Activated CD4-positive, alpha-beta memory T cell treated with anti-CD3 and anti-CD28 coated beads, Interleukin-2, amount 10 ng/mL, durations not matched to agents 7 days and 5 days (primary cell): ENCODE results near the gene QPCT. TPM values are rescaled to one million over a fixed set of nuclear protein-coding genes. Genes with fewer than 3 reads are reported as not detected.

Experiments
- CTCF ChIA-PET: fragments of 350-600 bp; sonication (Branson Sonifier 250); formaldehyde crosslinking; loops from one replicate; lab custom pipeline; 2021; ENCODE audit warnings: antibody characterized with exemption, inconsistent platforms; lab: Charles Lee
- POLR2A ChIA-PET: fragments of 350-600 bp; sonication (Branson Sonifier 250); formaldehyde crosslinking; loops from one replicate; lab custom pipeline; 2021; ENCODE audit warnings: antibody characterized with exemption; lab: Charles Lee
- DNase-seq: peaks from one replicate; pipeline ENCODE4 v3.0.0-alpha.2; 2020
- H3K27ac Mint-ChIP-seq: one replicate; pipeline ENCODE4 v1.8.0; 2021; ENCODE audit warnings: mild to moderate bottlenecking, mixed read lengths
- H3K27me3 Mint-ChIP-seq: one replicate; pipeline ENCODE4 v1.8.0; 2021; ENCODE audit warnings: mixed read lengths
- H3K36me3 Mint-ChIP-seq: one replicate; pipeline ENCODE4 v1.8.0; 2021; ENCODE audit warnings: low read depth, mixed read lengths
- H3K4me1 Mint-ChIP-seq: one replicate; pipeline ENCODE4 v1.8.0; 2021; ENCODE audit warnings: mixed read lengths
- H3K4me3 Mint-ChIP-seq: one replicate; pipeline ENCODE4 v1.8.0; 2021; ENCODE audit warnings: mild to moderate bottlenecking, mixed read lengths
- H3K9me3 Mint-ChIP-seq: one replicate; pipeline ENCODE4 v1.8.0; 2021; ENCODE audit warnings: mixed read lengths
- total RNA-seq, 2 experiments: library from RNA; stranded (reverse); gene quantifications; one replicate each; pipeline ENCODE4 v1.2.3, GENCODE V29; 2021

The QPCT gene
- total RNA-seq, 2 experiments from 2014 or later = not detected

DNA sequence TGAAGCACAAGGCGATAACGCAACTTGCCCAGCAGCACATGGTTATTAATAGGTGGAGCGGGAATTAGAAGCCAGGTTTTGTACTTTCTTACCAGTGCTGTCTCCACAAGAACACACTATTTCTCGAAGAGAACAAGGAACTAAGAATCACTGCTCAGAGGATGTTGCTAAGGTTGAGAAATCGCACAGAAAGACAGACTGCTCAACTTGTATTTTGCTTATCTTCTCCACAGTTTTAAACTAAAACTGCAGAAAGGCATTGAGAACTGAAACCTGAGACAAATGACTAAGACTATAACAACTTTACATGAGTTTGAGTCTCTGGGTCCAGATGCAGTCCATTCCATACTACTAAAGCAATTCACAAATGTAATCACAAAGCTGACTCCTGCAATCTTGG, 26.0 kb upstream of the QPCT start:
- H3K27ac Mint-ChIP-seq = no peak overlapping the region
- ChIA-PET POLR2A (no interaction called here), CTCF (interaction anchor here (1.6 kb wide), 1 partner anchor 150 kb away, joined by 3 read pairs; no protein-coding TSS in a partner anchor)
- no peaks in the 10 kb centered on the region for H3K9me3 Mint-ChIP-seq
- no peak for DNase-seq
- peaks cover 29% of the 10 kb centered on the region for H3K4me1 Mint-ChIP-seq
- H3K36me3 Mint-ChIP-seq = peaks cover 7% of the 10 kb centered on the region
- no peak overlapping the region for H3K4me3 Mint-ChIP-seq
- H3K27me3 Mint-ChIP-seq = no peaks in the 10 kb centered on the region

- ChIA-PET CTCF (interaction anchor here (0.7 to 1.8 kb wide), 5 partner anchors 9 to 587 kb away, joined by 3 to 5 read pairs (median 4); no protein-coding TSS in a partner anchor), POLR2A (no interaction called here)
- peaks cover 14% of the 10 kb centered on the region for H3K36me3 Mint-ChIP-seq
- peaks cover 37% of the 10 kb centered on the region for H3K4me1 Mint-ChIP-seq
- no peak overlapping the region for H3K27ac Mint-ChIP-seq
- peaks cover 5% of the 10 kb centered on the region for H3K27me3 Mint-ChIP-seq
- H3K9me3 Mint-ChIP-seq = no peaks in the 10 kb centered on the region
- H3K4me3 Mint-ChIP-seq = no peak overlapping the region
- no peak for DNase-seq
These were observed 24.4 kb upstream of the QPCT start for GRCh38 chr2:37319754-37320609.

GRCh38 chr2:37321029-37321682, 23.3 kb upstream of the QPCT start:
- DNase-seq = no peak
- H3K4me1 Mint-ChIP-seq = peaks cover 43% of the 10 kb centered on the region
- ChIA-PET CTCF (interaction anchor here (1.0 kb wide), 1 partner anchor 89 kb away, joined by 3 read pairs; the partner anchor contains the start of genes CEBPZ and NDUFAF7), POLR2A (no interaction called here)
- H3K27me3 Mint-ChIP-seq = peaks cover 14% of the 10 kb centered on the region
- no peak overlapping the region for H3K4me3 Mint-ChIP-seq
- no peaks in the 10 kb centered on the region for H3K9me3 Mint-ChIP-seq
- H3K36me3 Mint-ChIP-seq = peaks cover 14% of the 10 kb centered on the region
- no peak overlapping the region for H3K27ac Mint-ChIP-seq

GRCh38 chr2:37322368-37322767, 22.1 kb upstream of the QPCT start:
- Mint-ChIP-seq H3K9me3 (no peaks in the 10 kb centered on the region), H3K27me3 (peaks cover 26% of the 10 kb centered on the region)
- POLR2A ChIA-PET = interaction anchor here (0.5 to 0.6 kb wide), 3 partner anchors 67 to 669 kb away, joined by 3 read pairs; no protein-coding TSS in a partner anchor

DNA sequence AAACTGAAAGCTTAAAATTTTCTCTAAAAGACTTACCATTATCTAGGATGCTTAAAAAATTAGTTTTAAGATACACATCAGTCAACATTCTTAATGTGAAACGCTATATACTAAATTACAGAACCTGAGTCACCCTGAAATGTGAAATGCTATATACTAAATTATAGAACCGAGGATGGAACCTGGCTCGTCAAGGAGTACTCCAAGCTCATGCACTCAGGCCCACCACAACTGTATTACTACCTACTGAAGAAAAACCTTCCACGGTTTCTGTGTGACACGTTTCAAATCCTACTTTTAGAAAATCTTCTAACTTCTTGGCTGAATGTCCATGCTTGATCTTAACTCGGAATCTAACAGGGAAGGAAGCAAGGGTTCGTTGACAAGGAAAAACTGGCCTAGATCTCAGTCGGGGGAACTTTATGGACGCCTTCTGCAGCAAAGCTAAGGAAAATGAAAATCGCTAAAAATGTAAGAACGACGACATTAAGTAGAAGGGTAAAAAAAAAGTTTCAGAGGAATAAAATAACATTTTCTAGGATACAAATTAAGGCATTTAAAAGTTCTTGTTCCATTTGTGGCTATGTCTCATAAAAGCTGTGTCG, 21.2 kb upstream of the QPCT start:
- H3K4me3 Mint-ChIP-seq = peak overlapping the region; percentile 92

More at GRCh38 chr2:37322368-37322767, 22.1 kb upstream of the QPCT start:
- CTCF ChIA-PET = interaction anchor here (1.3 kb wide), 1 partner anchor 15 kb away, joined by 3 read pairs; no protein-coding TSS in a partner anchor
- H3K4me1 Mint-ChIP-seq = peaks cover 45% of the 10 kb centered on the region
- H3K4me3 Mint-ChIP-seq = no peak overlapping the region
- no peak for DNase-seq
- H3K36me3 Mint-ChIP-seq = peaks cover 14% of the 10 kb centered on the region
- no peak overlapping the region for H3K27ac Mint-ChIP-seq

GRCh38 chr2:37323781-37324535, 20.5 kb upstream of the QPCT start:
- Mint-ChIP-seq H3K27me3 (peaks cover 29% of the 10 kb centered on the region), H3K36me3 (peaks cover 9% of the 10 kb centered on the region), H3K4me3 (peak overlapping the region; percentile 92), H3K9me3 (no peaks in the 10 kb centered on the region), H3K4me1 (peaks cover 32% of the 10 kb centered on the region), H3K27ac (peak overlapping the region; percentile 72)
- DNase-seq = peak; percentile 40
- ChIA-PET POLR2A (interaction anchor here (1.0 to 1.8 kb wide), 6 partner anchors 13 to 358 kb away, joined by 3 to 5 read pairs (median 3); partner anchors contain the start of genes CEBPZOS and STRN), CTCF (no interaction called here)

More for the DNA sequence above, 21.2 kb upstream of the QPCT start:
- peaks cover 29% of the 10 kb centered on the region for H3K27me3 Mint-ChIP-seq
- ChIA-PET CTCF (interaction anchor here (1.3 kb wide), 1 partner anchor 14 kb away, joined by 3 read pairs; no protein-coding TSS in a partner anchor), POLR2A (interaction anchor here (0.5 to 1.6 kb wide), 5 partner anchors 12 to 670 kb away, joined by 3 read pairs; partner anchors contain the start of gene CEBPZOS)
- H3K36me3 Mint-ChIP-seq = peaks cover 9% of the 10 kb centered on the region
- H3K27ac Mint-ChIP-seq = peak overlapping the region; percentile 72
- DNase-seq = no peak
- peaks cover 37% of the 10 kb centered on the region for H3K4me1 Mint-ChIP-seq
- H3K9me3 Mint-ChIP-seq = no peaks in the 10 kb centered on the region

- Mint-ChIP-seq H3K27ac (no peak overlapping the region), H3K4me1 (peaks cover 32% of the 10 kb centered on the region), H3K27me3 (peaks cover 29% of the 10 kb centered on the region), H3K9me3 (no peaks in the 10 kb centered on the region), H3K4me3 (peak overlapping the region; percentile 60), H3K36me3 (peaks cover 9% of the 10 kb centered on the region)
- ChIA-PET POLR2A (interaction anchor here (1.0 to 1.8 kb wide), 7 partner anchors 13 to 358 kb away, joined by 3 to 5 read pairs (median 3); partner anchors contain the start of genes CEBPZOS and STRN), CTCF (no interaction called here)
- no peak for DNase-seq
These were observed 20.0 kb upstream of the QPCT start for GRCh38 chr2:37324536-37324785.

DNA sequence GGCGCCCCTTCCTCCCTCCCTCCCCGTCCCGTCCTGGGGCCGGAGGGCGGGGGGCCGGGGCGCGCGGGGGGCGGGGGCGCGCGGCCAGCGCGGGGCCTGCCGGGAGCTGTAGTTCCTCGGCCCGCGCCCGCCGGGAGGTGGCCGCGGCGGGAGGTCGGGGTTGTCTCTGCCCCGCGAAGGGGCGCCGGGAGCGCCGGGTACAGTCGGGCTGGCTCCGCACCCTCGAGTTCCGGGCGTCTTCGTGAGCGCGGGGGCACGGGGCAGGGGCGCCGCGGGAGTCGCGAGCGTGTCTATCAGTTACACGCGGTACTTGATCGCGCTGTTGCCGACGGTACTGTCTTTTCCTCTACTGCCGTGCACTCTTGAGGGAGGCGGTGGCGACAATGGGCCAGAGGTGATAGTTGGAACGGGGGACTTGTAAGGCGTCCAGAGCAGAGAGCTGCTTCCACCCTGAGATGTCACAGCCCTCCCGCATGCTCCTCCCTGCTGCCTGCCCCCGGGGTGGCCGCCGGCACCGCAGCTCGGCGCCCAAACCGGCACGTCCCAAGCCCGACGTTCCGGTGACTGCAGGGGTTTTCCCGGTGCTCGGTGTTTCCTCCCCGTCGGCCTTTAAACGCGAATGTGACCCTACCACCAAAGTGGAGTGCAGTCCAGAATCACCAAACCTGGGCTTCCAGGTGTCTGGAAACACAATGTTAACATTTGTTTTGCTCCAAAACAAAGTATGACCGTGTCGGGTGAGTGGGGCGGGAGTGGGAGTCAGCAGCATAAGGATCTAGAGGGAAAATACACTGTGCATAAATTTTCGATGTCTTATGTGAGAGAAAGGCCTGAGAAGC, 19.4 kb upstream of the QPCT start, which contains the start of gene PRKD3:
Gene PRKD3, minus strand, starts transcription at position 48 of the 839 bp plus-strand sequence. CDS start 8,309 bp downstream, outside the sequence.
- peaks cover 32% of the 10 kb centered on the region for H3K4me1 Mint-ChIP-seq
- peak; percentile 75 for DNase-seq
- peak within 1 kb of the TSS; percentile 72 for H3K27ac Mint-ChIP-seq
- no peaks in the 10 kb centered on the region for H3K9me3 Mint-ChIP-seq
- peak within 1 kb of the TSS; percentile 92 for H3K4me3 Mint-ChIP-seq
- peaks cover 31% of the 10 kb centered on the region for H3K27me3 Mint-ChIP-seq
- ChIA-PET CTCF (no interaction called here), POLR2A (interaction anchor here (1.0 to 1.8 kb wide), 5 partner anchors 50 to 359 kb away, joined by 3 to 6 read pairs (median 3); partner anchors contain the start of genes CEBPZOS and STRN)
- H3K36me3 Mint-ChIP-seq = peaks cover 9% of the 10 kb centered on the region

GRCh38 chr2:37325625-37326071, 18.8 kb upstream of the QPCT start:
- peaks cover 9% of the 10 kb centered on the region for H3K36me3 Mint-ChIP-seq
- H3K9me3 Mint-ChIP-seq = no peaks in the 10 kb centered on the region
- CTCF ChIA-PET = no interaction called here
- H3K4me3 Mint-ChIP-seq = peak overlapping the region; percentile 80
- H3K4me1 Mint-ChIP-seq = peaks cover 32% of the 10 kb centered on the region
- POLR2A ChIA-PET = interaction anchor here (1.0 to 1.8 kb wide), 4 partner anchors 61 to 359 kb away, joined by 3 to 6 read pairs (median 4); partner anchors contain the start of genes CEBPZOS and STRN
- peaks cover 31% of the 10 kb centered on the region for H3K27me3 Mint-ChIP-seq
- no peak overlapping the region for H3K27ac Mint-ChIP-seq
- no peak for DNase-seq

DNA sequence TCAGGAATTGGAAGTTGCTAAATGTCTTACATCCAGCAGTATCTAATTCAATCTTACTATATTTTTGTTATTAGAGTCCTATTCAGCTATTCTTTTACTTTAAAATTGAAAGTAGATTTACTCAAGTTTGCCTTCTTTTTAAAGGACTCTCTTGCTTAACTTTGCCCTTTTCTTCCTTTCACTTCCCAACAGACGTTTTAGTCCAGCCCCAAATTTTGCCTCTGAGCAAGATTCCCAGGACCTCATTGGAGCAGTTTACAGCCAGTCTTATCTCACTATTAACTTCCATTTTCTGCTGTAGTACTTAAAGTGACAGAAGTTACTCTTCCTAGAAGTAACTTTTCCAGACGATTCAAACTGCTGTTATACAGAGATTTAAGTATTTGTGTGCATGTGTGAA, 18.1 kb upstream of the QPCT start:
- no peak overlapping the region for H3K27ac Mint-ChIP-seq
- ChIA-PET CTCF (no interaction called here), POLR2A (interaction anchor here (1.2 to 1.6 kb wide), 2 partner anchors 61 to 130 kb away, joined by 3 to 6 read pairs; partner anchors contain the start of gene CEBPZOS)
- peaks cover 9% of the 10 kb centered on the region for H3K36me3 Mint-ChIP-seq
- peaks cover 34% of the 10 kb centered on the region for H3K27me3 Mint-ChIP-seq
- peaks cover 30% of the 10 kb centered on the region for H3K4me1 Mint-ChIP-seq
- DNase-seq = no peak
- no peaks in the 10 kb centered on the region for H3K9me3 Mint-ChIP-seq
- H3K4me3 Mint-ChIP-seq = no peak overlapping the region
